ENCODE results near the gene XPO6.

The XPO6 gene

GRCh38 chr16:28202147-28202746 lies 9.5 kb downstream of the XPO6 start:
- DNase-seq (ENCODE audit: extremely low read depth, low read depth) = no peak
- no peak overlapping the region for H3K4me3 ChIP-seq (replicated peaks; ENCODE audit: low read depth, low read length)
- TF ChIP-seq CTCF (IDR thresholded peaks at IDR 0.05; ENCODE audit: low read depth, low read length, missing control alignments) = peak; percentile 12

- TF ChIP-seq CTCF (IDR thresholded peaks at IDR 0.05; ENCODE audit: low read depth, low read length, missing control alignments) = no peak
- H3K4me3 ChIP-seq (replicated peaks; ENCODE audit: low read depth, low read length) = no peak overlapping the region
- DNase-seq (ENCODE audit: extremely low read depth, low read depth) = no peak
These were observed 11.1 kb downstream of the XPO6 start for GRCh38 chr16:28200661-28201060.

GRCh38 chr16:28196387-28196987 lies 15.3 kb downstream of the XPO6 start:
- no peak for DNase-seq (ENCODE audit: extremely low read depth, low read depth)
- H3K4me3 ChIP-seq (replicated peaks; ENCODE audit: low read depth, low read length) = no peak overlapping the region
- TF ChIP-seq CTCF (IDR thresholded peaks at IDR 0.05; ENCODE audit: low read depth, low read length, missing control alignments) = no peak

GRCh38 chr16:28195859-28196258 lies 15.9 kb downstream of the XPO6 start:
- no peak for TF ChIP-seq CTCF (IDR thresholded peaks at IDR 0.05; ENCODE audit: low read depth, low read length, missing control alignments)
- no peak overlapping the region for H3K4me3 ChIP-seq (replicated peaks; ENCODE audit: low read depth, low read length)
- DNase-seq (ENCODE audit: extremely low read depth, low read depth) = no peak

GRCh38 chr16:28193530-28194423 lies 18.0 kb downstream of the XPO6 start:
- TF ChIP-seq CTCF (IDR thresholded peaks at IDR 0.05; ENCODE audit: low read depth, low read length, missing control alignments) = no peak
- DNase-seq (ENCODE audit: extremely low read depth, low read depth) = peak; percentile 58
- no peak overlapping the region for H3K4me3 ChIP-seq (replicated peaks; ENCODE audit: low read depth, low read length)

- no peak for DNase-seq (ENCODE audit: extremely low read depth, low read depth)
These were observed 18.8 kb downstream of the XPO6 start for GRCh38 chr16:28192806-28193529.

More at GRCh38 chr16:28192806-28193529, 18.8 kb downstream of the XPO6 start:
- no peak for TF ChIP-seq CTCF (IDR thresholded peaks at IDR 0.05; ENCODE audit: low read depth, low read length, missing control alignments)
- H3K4me3 ChIP-seq (replicated peaks; ENCODE audit: low read depth, low read length) = no peak overlapping the region
